Tibial artery (tissue), 4 donors: ENCODE measurements around the gene KAT6B.
A peak's percentile ranks its signal among the peaks of the same experiment; 100 is the strongest.

Source experiments
- DNase-seq, 2 donors: peaks; one replicate each; pipeline ENCODE4 v3.0.0-alpha.2; 2019
- H3K27ac ChIP-seq, 2 donors: fragments of 200-600 bp; sonication (generic) in 1 of 2; 1 replicate in 1 of 2; 2 replicates in 1 of 2; pipeline ENCODE4 v1.5.1; 2018 to 2019; ENCODE audit warnings: mild to moderate bottlenecking in 1 of 2
- H3K27me3 ChIP-seq, 2 donors: fragments of 200-600 bp; sonication (generic) in 1 of 2; one replicate each; pipeline versions ENCODE4 v1.5.1 to v1.6.0; 2016 to 2019
- H3K36me3 ChIP-seq, 3 donors: fragments of 200-600 bp; sonication (generic) in 2 of 3; one replicate each; pipeline ENCODE4 v1.5.1; 2016 to 2019; ENCODE audit warnings: mild to moderate bottlenecking in 2 of 3
- H3K4me1 ChIP-seq, 4 donors: fragments of 200-600 bp; sonication (generic) in 2 of 4; 1 replicate in 3 of 4; 2 replicates in 1 of 4; pipeline ENCODE4 v1.5.1; 2016 to 2019
- H3K4me3 ChIP-seq, 2 donors: fragments of 200-600 bp; sonication (generic) in 1 of 2; 1 replicate in 1 of 2; 2 replicates in 1 of 2; pipeline ENCODE4 v1.5.1; 2018 to 2019; ENCODE audit warnings: mild to moderate bottlenecking in 2 of 2
- H3K9me3 ChIP-seq, 3 donors: fragments of 200-600 bp; sonication (generic) in 1 of 3; one replicate each; pipeline ENCODE4 v1.5.1; 2016 to 2019
- intact Hi-C: fragments of 100-400 bp; cut with DNase I; formaldehyde crosslinking; loops from one replicate; pipeline ENCODE4 v1.15.0; 2023; ENCODE audit warnings: low total_unique reads
- TF ChIP-seq, protein P1 (sequence below), 2 experiments: fragments of 200-600 bp in 1 of 2; fragments of 450-650 bp in 1 of 2; IDR thresholded peaks; one replicate each; pipeline ENCODE4 v1.5.1; 2017 to 2019; ENCODE audit warnings: antibody characterized with exemption in 2 of 2, mild to moderate bottlenecking in 1 of 2, moderate library complexity in 1 of 2

The KAT6B gene

DNA sequence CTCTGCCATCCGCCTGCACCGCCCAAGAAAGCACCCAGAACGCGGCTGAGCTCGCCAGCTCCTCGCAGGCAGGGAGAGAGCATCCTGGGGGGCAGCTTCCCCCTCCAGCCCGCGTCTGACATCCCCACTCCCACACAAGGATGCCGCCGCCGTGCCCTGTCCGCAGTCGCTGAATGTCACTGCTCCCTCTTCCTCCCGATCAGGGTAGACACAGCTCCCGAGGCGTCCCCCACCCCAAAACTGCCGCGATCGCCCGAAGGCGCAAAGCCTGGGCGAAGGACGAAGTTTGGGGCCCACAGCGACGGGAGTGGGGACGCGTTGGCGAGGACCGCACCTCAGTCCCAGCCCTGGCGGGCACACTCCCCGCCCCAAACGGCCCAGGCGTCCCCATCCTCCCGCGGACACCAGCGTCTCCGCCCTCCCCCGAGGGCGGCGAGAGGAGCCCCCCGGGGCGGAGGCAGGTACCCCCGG, 1.5 kb upstream of the KAT6B start:
- Histone ChIP-seq H3K9me3 (no peaks in the 10 kb centered on the region), H3K36me3 (no peaks in the 10 kb centered on the region), H3K27me3 (no peaks in the 10 kb centered on the region), H3K4me1 (peaks cover 0 to 51% (median 42%) of the 10 kb centered on the region in 4 donors), H3K4me3 (peak overlapping the region; percentile 64 to 99), H3K27ac (peak overlapping the region; percentile 92)
- TF ChIP-seq, protein P1, sequence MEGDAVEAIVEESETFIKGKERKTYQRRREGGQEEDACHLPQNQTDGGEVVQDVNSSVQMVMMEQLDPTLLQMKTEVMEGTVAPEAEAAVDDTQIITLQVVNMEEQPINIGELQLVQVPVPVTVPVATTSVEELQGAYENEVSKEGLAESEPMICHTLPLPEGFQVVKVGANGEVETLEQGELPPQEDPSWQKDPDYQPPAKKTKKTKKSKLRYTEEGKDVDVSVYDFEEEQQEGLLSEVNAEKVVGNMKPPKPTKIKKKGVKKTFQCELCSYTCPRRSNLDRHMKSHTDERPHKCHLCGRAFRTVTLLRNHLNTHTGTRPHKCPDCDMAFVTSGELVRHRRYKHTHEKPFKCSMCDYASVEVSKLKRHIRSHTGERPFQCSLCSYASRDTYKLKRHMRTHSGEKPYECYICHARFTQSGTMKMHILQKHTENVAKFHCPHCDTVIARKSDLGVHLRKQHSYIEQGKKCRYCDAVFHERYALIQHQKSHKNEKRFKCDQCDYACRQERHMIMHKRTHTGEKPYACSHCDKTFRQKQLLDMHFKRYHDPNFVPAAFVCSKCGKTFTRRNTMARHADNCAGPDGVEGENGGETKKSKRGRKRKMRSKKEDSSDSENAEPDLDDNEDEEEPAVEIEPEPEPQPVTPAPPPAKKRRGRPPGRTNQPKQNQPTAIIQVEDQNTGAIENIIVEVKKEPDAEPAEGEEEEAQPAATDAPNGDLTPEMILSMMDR (IDR thresholded peaks at IDR 0.05), result no peak
- DNase-seq, result peak; percentile 41 to 72
- intact Hi-C loops, result loop anchor here (10.0 kb wide), 2 partner anchors 280 to 410 kb away; partner anchors contain the start of gene COMTD1

DNA sequence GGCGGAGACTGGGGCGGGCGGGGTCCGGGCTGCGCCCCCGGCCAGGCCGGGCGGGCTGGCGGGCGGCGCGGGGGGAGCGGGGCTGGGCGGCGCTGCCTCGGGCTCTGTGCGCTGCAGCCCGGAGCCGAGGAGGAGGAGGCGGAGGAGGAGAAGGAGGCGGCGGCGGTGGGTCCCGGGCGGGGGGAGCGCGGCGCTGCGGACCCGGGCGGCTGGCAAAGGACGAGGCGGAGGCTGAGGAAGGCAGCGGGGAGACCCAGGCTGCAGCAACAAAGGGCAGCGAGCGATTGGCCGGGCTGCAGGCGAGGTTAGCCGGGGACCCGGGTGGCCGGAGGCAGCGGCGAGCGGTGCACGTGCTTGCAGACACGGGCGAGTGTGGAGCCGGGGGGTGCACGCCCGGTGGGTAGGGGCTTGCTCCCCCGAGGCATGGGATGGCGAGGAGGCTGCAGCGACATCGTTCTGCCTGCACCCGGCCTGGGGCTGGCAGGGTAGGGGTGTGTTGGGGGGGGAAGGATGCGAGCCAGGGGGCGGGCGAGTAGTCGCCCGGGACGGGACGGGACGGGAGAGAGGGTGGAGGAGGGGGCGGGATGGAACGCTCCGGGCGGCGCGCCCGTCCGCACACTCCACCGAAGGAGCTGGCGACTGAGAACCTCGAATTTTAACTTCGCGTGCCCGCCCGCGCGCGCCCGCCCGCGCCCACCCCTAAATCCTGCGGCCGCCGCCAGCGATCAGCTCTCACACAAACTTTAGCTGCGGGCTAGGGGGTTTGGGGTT, 844 bp upstream of the KAT6B start:
- Histone ChIP-seq H3K27ac (peak overlapping the region; percentile 92), H3K27me3 (no peaks in the 10 kb centered on the region), H3K36me3 (no peaks in the 10 kb centered on the region), H3K4me1 (peaks cover 0 to 51% (median 42%) of the 10 kb centered on the region in 4 donors), H3K9me3 (no peaks in the 10 kb centered on the region), H3K4me3 (peak overlapping the region; percentile 64 to 99)
- TF ChIP-seq, protein P1 (IDR thresholded peaks at IDR 0.05), result no peak
- no peak for DNase-seq
- intact Hi-C loops, result loop anchor here (10.0 kb wide), 2 partner anchors 279 to 409 kb away; partner anchors contain the start of gene COMTD1

DNA sequence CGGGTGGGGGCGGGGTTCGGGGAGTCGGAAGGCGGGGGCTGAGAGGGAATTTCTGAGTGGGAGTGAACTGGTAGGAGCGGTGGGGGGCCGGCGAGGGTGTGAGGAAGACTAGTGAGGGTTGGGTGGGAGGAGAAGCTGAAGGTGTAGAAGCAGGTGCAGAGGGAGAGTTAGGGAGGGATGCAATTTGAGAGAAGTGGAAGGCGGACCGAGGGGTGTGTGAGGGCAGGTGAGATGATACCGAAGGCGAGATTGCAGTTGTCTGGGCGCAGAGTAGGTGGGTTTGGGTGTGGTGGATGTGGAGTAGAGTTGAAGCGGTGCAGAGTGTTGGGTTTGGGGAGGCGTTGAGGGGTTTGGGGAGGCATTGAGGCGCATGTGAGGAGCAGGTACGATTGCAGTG, 643 bp downstream of the KAT6B start:
- DNase-seq, result no peak
- intact Hi-C loops, result loop anchor here (10.0 kb wide), 2 partner anchors 278 to 408 kb away; partner anchors contain the start of gene COMTD1
- Histone ChIP-seq H3K4me3 (peak overlapping the region; percentile 65 to 97), H3K36me3 (no peaks in the 10 kb centered on the region), H3K27ac (peak overlapping the region; percentile 95 to 100), H3K4me1 (peaks cover 0 to 55% (median 37%) of the 10 kb centered on the region in 4 donors), H3K27me3 (no peaks in the 10 kb centered on the region), H3K9me3 (no peaks in the 10 kb centered on the region)
- TF ChIP-seq, protein P1 (IDR thresholded peaks at IDR 0.05), result no peak

DNA sequence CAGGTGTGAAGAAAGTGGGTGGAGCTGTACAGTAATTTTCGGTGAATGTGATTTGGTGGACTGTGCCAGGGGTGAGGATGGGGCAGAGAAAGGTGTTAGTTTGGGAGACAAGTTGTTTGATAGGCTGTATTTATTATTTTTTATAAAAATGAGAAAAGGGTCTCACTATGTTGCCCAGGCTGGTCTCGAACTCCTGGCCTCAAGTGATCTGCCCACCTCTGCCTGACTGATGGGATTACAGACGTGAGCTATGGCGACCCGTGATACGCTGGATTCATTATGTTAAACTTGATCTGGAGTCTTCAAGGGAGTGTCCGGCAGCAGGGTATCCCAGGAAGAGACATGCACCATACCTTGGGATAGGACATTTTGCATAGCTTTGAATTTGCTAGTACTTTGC, 1.3 kb downstream of the KAT6B start:
- DNase-seq, result no peak
- TF ChIP-seq, protein P1 (IDR thresholded peaks at IDR 0.05), result no peak
- H3K4me1 ChIP-seq, result peaks cover 0 to 50% (median 32%) of the 10 kb centered on the region in 4 donors
- no peaks in the 10 kb centered on the region for H3K9me3 ChIP-seq
- no peaks in the 10 kb centered on the region for H3K36me3 ChIP-seq
- peak overlapping the region; percentile 95 to 100 for H3K27ac ChIP-seq
- intact Hi-C loops, result loop anchor here (10.0 kb wide), 2 partner anchors 277 to 407 kb away; partner anchors contain the start of gene COMTD1
- peak overlapping the region; percentile 65 to 97 for H3K4me3 ChIP-seq
- no peaks in the 10 kb centered on the region for H3K27me3 ChIP-seq

DNA sequence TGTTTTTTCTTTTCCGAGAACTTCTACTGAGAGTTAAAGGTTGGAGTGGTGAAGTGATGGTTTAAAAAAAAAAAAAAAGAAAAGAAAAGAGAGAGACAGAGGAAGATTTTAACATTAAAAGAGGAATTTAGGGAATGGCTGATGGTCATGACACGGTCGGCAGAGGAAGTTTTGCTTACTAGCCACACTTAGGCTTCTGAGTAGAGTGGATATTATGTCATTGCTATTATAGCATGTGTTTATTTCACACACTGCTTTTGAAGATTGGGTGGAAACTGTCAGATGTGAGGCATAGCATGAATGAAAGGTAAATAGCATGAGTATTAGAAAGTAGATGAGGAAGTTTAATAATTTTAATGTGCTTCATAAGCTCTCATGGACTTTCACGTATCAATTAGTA, 2.5 kb downstream of the KAT6B start:
- DNase-seq, result no peak
- H3K9me3 ChIP-seq, result no peaks in the 10 kb centered on the region
- intact Hi-C loops, result loop anchor here (10.0 kb wide), 2 partner anchors 276 to 406 kb away; partner anchors contain the start of gene COMTD1

More for the DNA sequence above, 2.5 kb downstream of the KAT6B start:
- H3K27ac ChIP-seq, result no peak overlapping the region
- no peaks in the 10 kb centered on the region for H3K36me3 ChIP-seq
- H3K4me3 ChIP-seq, result no peak overlapping the region
- H3K27me3 ChIP-seq, result no peaks in the 10 kb centered on the region
- TF ChIP-seq, protein P1 (IDR thresholded peaks at IDR 0.05), result no peak
- peaks cover 0 to 50% (median 27%) of the 10 kb centered on the region in 4 donors for H3K4me1 ChIP-seq
